T-helper 2 cell (primary cell): Measurements from ENCODE around the gene LRRTM4.
"Not testable (repeated sequence)": the region's sequence is repeated elsewhere in the genome, so short reads cannot be mapped to it uniquely, and the experiment has no call there.

Experiments
- DNase-seq, 5 experiments: peaks; one replicate each; pipeline versions ENCODE4 v3.0.0 to v3.0.0-alpha.2; 2012 to 2022

Gene LRRTM4

GRCh38 chr2:77309725-77310124 is 212.5 kb downstream of the LRRTM4 start:
- no peak for DNase-seq

DNA sequence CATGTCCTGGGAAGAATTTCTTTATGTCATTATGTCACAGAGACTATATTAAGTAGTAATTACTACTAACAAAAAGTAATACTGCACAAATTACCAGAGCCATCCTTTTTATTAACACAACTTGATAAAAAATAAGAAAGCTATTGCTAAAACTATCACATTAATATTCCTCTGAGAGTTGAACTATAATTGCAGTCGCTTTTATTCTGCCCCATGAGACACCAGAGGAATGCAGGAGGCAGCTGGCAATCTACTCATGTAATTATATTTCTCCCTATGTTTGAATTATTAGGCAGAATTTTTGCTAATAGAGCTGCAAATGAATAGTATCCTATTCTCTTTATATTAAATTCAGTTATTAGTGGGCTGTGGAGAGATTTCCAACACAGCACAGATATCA is 220.7 kb downstream of the LRRTM4 start:
- DNase-seq: no peak

- no peak for DNase-seq
Measured at GRCh38 chr2:77296791-77297190, 225.4 kb downstream of the LRRTM4 start.

DNA sequence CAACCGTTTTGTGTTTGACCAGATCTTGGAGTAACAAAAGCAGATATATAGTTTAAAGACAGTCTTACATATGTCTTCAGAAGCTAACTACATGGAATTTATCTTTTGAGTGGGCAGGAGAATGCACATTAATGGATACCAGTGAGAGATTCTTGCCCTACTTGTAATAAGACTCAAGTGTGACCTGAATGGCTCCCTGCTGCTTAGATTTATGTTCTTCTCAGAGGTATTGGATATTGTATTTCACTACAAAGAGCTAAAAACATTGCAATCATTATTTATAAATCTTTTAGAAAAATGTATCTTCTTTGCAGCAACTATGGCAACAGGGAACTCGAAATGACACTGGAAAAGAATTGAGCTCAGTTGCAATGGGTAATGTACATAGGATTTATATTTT is 227.7 kb downstream of the LRRTM4 start:
- DNase-seq: no peak

- no peak for DNase-seq
Measured at GRCh38 chr2:77284353-77284752, 237.8 kb downstream of the LRRTM4 start.

GRCh38 chr2:77271262-77271661 is 250.9 kb downstream of the LRRTM4 start:
- DNase-seq: no peak

GRCh38 chr2:77270433-77270832 is 251.7 kb downstream of the LRRTM4 start:
- DNase-seq: no peak

DNA sequence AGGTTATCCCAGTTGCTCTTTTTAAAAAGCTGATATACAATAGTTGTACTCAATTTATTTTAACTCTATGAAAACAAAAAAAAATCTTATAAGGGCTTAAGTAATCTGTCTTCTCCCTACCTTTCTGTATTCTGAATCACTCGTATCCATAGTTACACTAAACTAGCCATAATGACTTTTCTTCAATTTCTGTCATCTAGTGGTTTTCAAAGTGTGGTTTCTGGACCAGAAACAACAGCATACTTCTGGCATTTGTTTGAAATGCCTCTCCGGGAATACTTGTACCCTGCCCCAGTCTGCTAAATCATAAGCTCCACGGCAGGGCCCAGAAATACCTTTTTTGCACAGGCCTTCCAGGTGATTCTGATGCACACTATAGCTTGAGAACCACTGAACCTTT is 253.6 kb downstream of the LRRTM4 start:
- no peak for DNase-seq

GRCh38 chr2:77232909-77233425 is 289.2 kb downstream of the LRRTM4 start:
- DNase-seq: no peak

DNA sequence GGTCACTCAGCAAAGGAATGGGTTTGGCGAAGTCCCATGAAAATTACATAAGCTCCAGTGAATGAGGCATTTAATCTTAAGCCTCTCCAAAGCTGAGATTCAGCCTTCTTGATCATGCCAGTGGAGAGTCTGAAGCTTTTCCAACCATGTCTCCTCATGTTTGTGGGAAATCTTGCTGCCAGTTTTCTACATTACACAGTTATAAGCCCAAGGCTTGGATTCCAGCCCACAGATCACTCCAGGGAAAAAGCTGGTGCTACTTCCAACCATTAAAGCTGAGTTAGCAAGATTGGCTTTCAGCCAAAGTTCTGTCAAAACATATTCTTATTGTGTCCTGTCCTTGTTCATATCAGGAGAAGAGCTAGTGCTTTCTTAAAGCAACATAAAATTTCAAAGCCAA is 293.8 kb downstream of the LRRTM4 start:
- no peak for DNase-seq

- no peak for DNase-seq
Measured at GRCh38 chr2:77210725-77211124, 311.5 kb downstream of the LRRTM4 start.

DNA sequence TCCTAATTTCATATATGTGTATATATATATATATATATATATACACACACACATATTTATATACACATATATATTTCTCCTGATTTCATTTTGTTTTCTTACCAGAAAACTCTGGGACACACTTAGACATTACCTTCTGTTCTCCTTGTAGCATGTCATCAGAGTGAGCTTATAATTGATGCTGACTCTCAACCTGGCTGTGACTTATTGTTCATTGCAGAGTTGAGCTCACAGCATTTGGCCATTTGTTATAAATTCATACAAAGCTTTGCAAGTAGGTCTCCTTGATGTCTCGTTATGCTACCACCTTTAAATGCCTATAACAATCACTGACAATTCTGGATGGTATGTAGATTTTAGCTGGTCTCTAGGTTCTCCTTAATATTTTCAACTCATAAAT is 314.8 kb downstream of the LRRTM4 start:
- DNase-seq: no peak

DNA sequence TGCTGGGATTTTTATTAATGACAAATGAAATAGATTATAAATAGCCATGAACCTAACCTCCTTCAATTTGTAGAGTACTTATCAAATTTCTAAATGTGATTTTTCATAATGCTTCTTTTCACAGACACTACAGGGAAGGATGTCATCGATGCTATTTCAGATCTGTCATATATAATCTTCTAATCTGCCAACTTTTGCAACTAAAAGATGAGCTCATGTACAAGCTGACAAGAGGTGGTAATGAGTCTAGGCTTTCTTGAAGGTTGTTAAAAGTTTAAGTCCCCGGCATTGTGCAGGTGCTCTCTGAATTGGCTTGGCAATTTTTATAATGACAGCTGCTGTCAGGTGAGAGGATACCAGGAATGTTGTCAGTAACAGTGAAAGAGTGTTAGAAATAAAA is 320.4 kb downstream of the LRRTM4 start:
- DNase-seq: no peak

- no peak for DNase-seq
Measured at GRCh38 chr2:77199411-77199810, 322.8 kb downstream of the LRRTM4 start.

GRCh38 chr2:77193858-77194448 is 328.2 kb downstream of the LRRTM4 start:
- DNase-seq: no peak

DNA sequence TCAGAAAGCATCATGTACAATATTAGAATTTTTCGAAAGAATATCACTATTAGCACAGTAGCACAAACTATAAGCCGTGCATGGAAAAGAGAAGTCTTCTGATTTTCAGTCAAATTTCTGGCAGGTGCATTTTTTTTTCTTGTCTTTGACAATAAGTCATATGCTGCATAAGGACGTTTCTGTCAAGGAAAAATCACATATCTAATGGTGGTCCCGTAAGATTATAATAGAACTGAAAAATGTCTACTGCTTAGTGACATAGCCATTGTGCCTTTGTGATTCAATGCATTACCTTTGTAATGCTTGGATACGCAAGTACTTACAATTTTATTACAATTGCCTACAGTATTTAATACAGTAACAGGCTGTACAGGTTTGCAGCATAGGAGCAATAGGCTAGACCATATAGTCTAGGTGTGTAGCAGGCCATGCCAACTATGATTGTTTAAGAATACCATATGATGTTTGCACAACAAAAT is 329.3 kb downstream of the LRRTM4 start:
- no peak for DNase-seq

GRCh38 chr2:77191665-77192064 is 330.5 kb downstream of the LRRTM4 start:
- no peak for DNase-seq

- no peak for DNase-seq
Measured at GRCh38 chr2:77190721-77191346, 331.3 kb downstream of the LRRTM4 start.

- DNase-seq: no peak
Measured at GRCh38 chr2:77185052-77185451, 337.1 kb downstream of the LRRTM4 start.

DNA sequence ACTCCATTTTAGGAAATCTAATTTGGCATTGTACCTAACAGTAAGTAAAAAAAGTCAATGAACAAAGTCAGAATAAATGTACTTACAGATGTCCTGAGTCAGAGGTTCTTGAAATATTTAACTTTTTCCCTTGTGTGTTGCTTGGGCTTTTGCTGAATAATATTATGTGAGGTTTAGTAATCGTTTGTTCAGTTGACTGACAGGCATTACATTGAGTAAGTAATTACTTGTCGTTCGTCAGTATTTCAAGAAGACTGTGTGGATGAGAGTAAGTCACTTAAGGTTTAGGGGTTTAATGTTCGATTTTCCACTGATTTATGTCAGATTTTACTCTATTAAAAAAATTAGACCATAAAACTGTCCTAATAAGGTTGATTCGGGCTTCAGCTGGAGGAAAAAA is 342.9 kb downstream of the LRRTM4 start:
- no peak for DNase-seq

GRCh38 chr2:77175266-77175780 is 346.9 kb downstream of the LRRTM4 start:
- DNase-seq: not testable (repeated sequence)

GRCh38 chr2:77169426-77169825 is 352.8 kb downstream of the LRRTM4 start:
- no peak for DNase-seq

DNA sequence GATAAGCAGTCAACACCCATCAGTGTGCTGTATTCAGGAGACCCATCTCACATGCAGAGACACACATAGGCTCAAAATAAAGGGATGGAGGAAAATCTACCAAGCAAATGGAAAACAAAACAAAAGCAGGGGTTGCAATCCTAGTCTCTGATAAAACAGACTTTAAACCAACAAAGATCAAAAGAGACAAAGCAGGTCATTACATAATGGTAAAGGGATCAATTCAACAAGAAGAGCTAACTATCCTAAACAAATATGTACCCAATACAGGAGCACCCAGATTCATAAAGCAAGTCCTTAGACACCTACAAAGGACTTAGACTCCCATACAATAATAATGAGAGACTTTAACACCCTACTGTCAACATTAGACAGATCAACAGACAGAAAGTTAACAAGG is 358.2 kb downstream of the LRRTM4 start:
- not testable (repeated sequence) for DNase-seq

DNA sequence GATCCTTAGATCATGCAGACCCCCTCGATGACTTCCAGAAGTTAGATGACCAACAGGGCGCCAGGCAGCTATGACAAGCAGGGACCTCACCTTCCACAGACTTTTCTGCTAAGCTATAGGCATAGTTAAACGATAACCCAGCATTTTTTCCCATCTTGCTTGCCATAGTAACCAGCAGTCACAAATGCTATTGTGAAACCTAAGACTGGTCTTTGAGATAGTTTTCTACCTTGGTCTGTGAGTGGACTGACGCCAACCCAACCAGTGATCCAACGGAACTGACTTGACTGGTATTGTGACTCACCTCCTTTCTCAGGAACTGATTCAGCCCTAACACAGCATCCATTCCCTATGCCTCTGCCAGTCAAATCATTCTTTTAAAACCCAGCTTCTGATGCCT is 361.2 kb downstream of the LRRTM4 start:
- no peak for DNase-seq
